ENCODE results near the gene OR7C1. TPM values are rescaled to one million over a fixed set of nuclear protein-coding genes. Genes with fewer than 3 reads are reported as not detected.

Gene OR7C1
- total RNA-seq, 1 experiment from 2014 or later: not detected

DNA sequence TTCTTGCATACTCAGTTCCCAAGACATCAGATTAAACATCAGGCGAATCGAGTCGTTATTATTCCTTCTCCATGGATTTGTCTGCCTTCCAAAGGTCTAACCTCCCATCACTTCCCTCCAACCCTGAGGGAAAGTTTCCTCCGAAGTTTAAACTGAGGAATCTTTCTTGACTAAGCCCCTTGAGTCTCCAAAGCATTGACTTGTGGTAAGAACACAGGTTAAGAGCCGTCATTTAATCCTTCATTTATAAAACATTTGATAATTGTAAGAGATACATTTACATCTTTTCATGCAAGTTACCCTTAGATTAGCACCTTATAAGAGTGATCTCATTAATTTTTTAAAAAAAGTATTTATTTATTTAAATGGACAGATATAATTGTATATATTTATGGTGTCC is 13.8 kb upstream of the OR7C1 start, which contains the start of gene OR7A10:
Gene OR7A10 (minus strand): TSS at position 101 of the 400 bp plus-strand sequence. CDS start 7,045 bp downstream, outside the sequence.
- Histone ChIP-seq H3K4me3 (no peak within 1 kb of the TSS), H3K4me2 (no peak within 1 kb of the TSS), H3K27me3 (ENCODE audit: insufficient read depth, low read depth) (peaks cover 66% of the 10 kb centered on the region), H3K36me3 (ENCODE audit: low read depth) (no peaks in the 10 kb centered on the region), H3K9me2 (ENCODE audit: insufficient read depth) (no peaks in the 10 kb centered on the region), H3K79me2 (ENCODE audit: low read depth) (no peaks in the 10 kb centered on the region), H3F3A (ENCODE audit: insufficient read depth, low read depth) (no peaks in the 10 kb centered on the region), H3K9me3 (ENCODE audit: insufficient read depth, low read depth) (no peaks in the 10 kb centered on the region), H3K27ac (no peak within 1 kb of the TSS), H4K20me1 (ENCODE audit: insufficient read depth) (no peaks in the 10 kb centered on the region), H3K4me1 (replicated peaks; ENCODE audit: insufficient read depth) (no peaks in the 10 kb centered on the region), H2AFZ (no peak within 1 kb of the TSS)
- ChIA-PET POLR2A (ENCODE audit: unreplicated experiment) (no interaction called here), CTCF (no interaction called here)
- TF ChIP-seq EZH2 (IDR thresholded peaks at IDR 0.05; ENCODE audit: low read depth): no peak
- no peak for TF ChIP-seq CTCF (conservative IDR thresholded peaks at IDR 0.05)
- intact Hi-C loops (cut with micrococcal nuclease; ENCODE audit: unreplicated experiment): no loop called here
- DNase-seq: no peak
- no TSS peak for BruUV-seq (replicated peaks)

GRCh38 chr19:14843578-14843977 is 8.6 kb upstream of the OR7C1 start:
- no peak for TF ChIP-seq CTCF (conservative IDR thresholded peaks at IDR 0.05)
- no peak for TF ChIP-seq EZH2 (IDR thresholded peaks at IDR 0.05; ENCODE audit: low read depth)
- intact Hi-C loops (cut with micrococcal nuclease; ENCODE audit: unreplicated experiment): no loop called here
- POLR2A ChIA-PET (ENCODE audit: unreplicated experiment): no interaction called here

GRCh38 chr19:14843169-14843568 is 8.2 kb upstream of the OR7C1 start:
- H3K4me3 ChIP-seq: no peak overlapping the region
- ChIA-PET CTCF (no interaction called here), POLR2A (ENCODE audit: unreplicated experiment) (no interaction called here)
- no peak overlapping the region for H2AFZ ChIP-seq
- no peaks in the 10 kb centered on the region for H3K36me3 ChIP-seq (ENCODE audit: low read depth)
- intact Hi-C loops (cut with micrococcal nuclease; ENCODE audit: unreplicated experiment): no loop called here
- no peaks in the 10 kb centered on the region for H3K4me1 ChIP-seq (replicated peaks; ENCODE audit: insufficient read depth)
- no peak overlapping the region for H3K4me2 ChIP-seq
- H3K9me3 ChIP-seq (ENCODE audit: insufficient read depth, low read depth): no peaks in the 10 kb centered on the region; the same call in 1 of the 2 replicates
- peaks cover 41% of the 10 kb centered on the region for H3K27me3 ChIP-seq (ENCODE audit: insufficient read depth, low read depth)
- BruUV-seq (replicated peaks): no TSS peak
- TF ChIP-seq CTCF (conservative IDR thresholded peaks at IDR 0.05): no peak
- TF ChIP-seq EZH2 (IDR thresholded peaks at IDR 0.05; ENCODE audit: low read depth): no peak
- DNase-seq: no peak
- H3K27ac ChIP-seq: no peak overlapping the region
- no peaks in the 10 kb centered on the region for H3K9me2 ChIP-seq (ENCODE audit: insufficient read depth)
- H3K79me2 ChIP-seq (ENCODE audit: low read depth): no peaks in the 10 kb centered on the region
- no peaks in the 10 kb centered on the region for H4K20me1 ChIP-seq (ENCODE audit: insufficient read depth)
- no peaks in the 10 kb centered on the region for H3F3A ChIP-seq (ENCODE audit: insufficient read depth, low read depth)

More at GRCh38 chr19:14843578-14843977, 8.6 kb upstream of the OR7C1 start:
- no peak for DNase-seq
- H3K4me3 ChIP-seq: no peak overlapping the region
- no TSS peak for BruUV-seq (replicated peaks)
- no peak overlapping the region for H3K4me2 ChIP-seq
- H3K4me1 ChIP-seq (replicated peaks; ENCODE audit: insufficient read depth): no peaks in the 10 kb centered on the region
- H3K27ac ChIP-seq: no peak overlapping the region
- no peak overlapping the region for H2AFZ ChIP-seq
- H3F3A ChIP-seq (ENCODE audit: insufficient read depth, low read depth): no peaks in the 10 kb centered on the region
- H3K36me3 ChIP-seq (ENCODE audit: low read depth): no peaks in the 10 kb centered on the region
- no peaks in the 10 kb centered on the region; the same call in 1 of the 2 replicates for H3K9me3 ChIP-seq (ENCODE audit: insufficient read depth, low read depth)
- H3K9me2 ChIP-seq (ENCODE audit: insufficient read depth): no peaks in the 10 kb centered on the region
- H3K27me3 ChIP-seq (ENCODE audit: insufficient read depth, low read depth): peaks cover 45% of the 10 kb centered on the region
- CTCF ChIA-PET: no interaction called here
- no peaks in the 10 kb centered on the region for H3K79me2 ChIP-seq (ENCODE audit: low read depth)
- H4K20me1 ChIP-seq (ENCODE audit: insufficient read depth): no peaks in the 10 kb centered on the region

All from PC-9 (cell line).